Pulmonary artery endothelial cell (primary cell): Measurements from ENCODE around the gene CCNY. TPM values are rescaled to one million over a fixed set of nuclear protein-coding genes. Genes with fewer than 3 reads are reported as not detected.

Experiments used
- DNase-seq: peaks from one replicate; pipeline ENCODE4 v3.0.0-alpha.2; 2011; ENCODE audit warnings: low read depth, low spot score
- total RNA-seq: library from RNA; depleted of rRNA; stranded (reverse); fragments of >200 nt; gene quantifications from 2 replicates; pipeline ENCODE4 v1.2.3, GENCODE V29; 2014

The CCNY gene
- total RNA-seq, 1 donor from 2014 or later, result 93.8 TPM

DNA sequence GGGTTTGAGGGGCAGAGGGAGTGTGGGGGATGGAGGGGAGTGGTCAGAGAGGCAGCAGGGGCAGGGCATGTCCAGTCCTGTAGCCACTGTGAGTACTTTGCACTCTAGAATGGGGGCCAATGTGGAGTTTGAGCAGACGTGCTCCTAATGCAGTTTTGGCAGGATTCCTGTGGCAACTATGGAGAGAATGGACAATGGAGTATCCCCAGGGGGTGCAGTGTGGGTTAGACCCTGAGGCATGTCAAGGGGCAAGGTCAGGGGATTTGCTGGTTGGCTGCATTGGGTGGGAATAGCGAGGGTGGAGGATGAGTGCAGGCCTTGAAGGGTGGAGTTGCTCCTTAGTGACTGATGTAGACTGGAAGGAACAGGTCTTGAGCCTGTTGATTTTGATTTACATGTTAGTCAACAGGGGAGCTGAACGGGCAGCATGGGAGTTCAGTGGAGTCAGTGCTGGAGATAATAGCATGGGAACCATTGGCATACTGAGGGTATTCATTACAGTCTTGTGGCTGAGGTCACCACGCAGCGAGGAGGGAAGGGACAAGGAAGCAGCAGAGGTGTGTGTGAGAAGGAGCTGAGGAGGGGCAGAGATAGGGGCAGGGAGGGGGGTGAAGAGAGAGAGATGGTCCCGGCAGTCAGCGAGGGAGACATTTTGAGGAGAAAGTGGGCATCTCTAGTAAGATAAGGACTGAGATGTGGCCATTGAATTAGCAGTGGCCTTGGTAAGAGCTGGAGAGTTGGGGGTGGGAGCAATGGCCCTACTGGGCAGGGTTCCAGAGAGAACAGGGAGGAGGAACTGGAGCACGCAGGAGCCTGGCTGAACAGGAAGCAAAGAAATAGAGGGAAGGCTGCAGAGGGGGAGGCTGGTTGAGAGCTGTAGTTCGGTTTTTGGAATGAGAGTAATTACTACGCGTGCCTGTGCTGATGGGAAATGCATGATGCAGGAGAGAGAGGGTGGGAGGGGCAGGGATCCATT is 112.7 kb downstream of the CCNY start:
- DNase-seq, result no peak

DNA sequence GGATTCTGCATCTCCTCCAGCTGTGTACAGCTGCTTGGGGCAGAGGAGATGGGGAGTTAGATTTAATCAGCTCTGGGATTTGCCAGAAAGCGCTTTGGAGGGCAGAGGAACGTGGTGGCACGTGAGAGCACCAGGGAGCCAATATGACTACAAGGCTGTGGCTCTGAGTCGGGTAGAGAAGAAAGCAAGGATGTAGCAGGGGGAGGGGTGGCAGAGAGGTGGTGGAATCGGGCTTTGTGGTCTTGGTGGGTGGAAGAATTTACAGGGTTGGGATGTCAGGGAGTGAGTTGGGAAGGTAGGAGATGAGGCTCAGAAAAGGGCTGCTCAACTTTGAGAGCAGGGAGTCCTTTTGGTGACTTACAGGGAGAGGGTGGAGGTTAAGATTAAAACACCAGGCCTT is 113.6 kb downstream of the CCNY start:
- DNase-seq, result no peak

DNA sequence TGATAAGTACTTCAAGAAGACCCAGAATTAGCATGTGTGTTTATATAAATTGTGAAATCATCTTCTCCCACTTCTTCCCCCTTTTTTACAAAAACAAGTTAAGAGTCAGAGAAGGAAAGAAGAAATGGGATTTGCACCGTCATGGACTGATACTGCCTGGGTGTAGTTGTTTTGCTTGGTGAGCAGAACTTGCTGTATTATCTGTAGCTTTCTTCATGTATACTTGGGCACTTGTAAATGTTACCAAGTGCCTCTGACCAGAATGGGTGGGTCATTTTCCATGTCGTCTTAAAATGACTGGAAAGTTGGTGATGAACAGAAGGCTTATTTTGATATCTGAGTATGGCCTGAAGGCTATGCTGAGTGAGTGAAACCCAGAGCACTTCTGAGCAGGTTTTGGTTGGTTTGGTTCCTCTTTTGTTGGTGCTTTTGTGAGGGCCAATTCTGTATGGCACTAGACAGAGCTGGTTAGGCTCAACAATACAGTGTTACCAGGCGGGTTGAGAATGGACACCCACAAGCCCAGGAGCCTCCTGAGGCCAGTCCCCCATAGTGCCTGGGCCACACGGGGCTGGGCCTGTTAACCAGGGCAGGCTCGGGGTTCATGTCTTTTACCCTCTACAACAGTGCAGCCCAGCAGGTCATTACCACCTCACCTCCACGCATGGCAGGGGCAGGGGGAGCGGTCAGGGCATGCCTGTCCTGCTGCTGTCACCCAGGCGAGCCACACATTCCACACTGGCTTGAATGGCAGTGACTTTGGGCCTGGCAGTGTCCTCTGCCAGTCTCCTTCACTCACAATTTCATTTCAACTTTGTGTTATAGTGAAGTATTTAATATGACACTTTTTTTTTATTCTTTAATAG is 115.1 kb downstream of the CCNY start:
- DNase-seq, result no peak

DNA sequence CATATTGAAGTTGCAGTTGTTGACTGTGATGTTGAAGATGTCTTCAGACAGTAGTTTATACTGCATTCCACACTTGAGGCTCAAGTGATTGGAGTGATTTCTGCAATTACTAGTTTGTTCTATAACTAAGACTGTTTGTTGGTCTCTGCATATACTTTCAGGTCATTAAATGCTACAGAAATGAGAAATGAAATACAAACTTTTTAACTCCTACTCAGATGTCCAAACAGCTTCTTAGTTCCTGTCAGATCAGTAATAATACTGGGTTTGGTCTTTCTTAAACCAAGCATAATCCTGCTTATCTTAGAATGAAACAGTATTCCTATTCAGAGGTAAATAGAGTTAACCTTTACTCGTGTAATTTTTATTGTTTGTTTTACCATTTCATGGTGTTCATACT is 115.9 kb downstream of the CCNY start:
- DNase-seq, result no peak

DNA sequence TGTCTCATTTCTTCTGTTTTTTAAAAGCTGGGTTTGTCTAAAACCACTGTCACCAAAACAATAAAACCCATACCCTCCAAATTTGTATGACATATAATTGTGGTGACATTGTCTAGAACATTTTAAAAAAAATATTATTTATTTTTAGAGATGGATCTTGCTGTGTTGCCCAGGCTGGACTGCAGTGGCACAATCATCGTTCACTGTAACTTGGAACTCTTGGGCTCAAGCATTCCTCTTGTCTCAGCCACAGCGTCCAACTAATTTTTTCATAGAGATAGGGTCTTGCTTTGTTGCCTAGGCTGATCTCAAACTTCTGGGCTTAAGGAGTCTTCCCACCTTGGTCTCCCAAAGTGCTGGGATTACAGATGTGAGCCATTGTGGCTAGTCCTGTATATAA is 116.5 kb downstream of the CCNY start:
- no peak for DNase-seq

DNA sequence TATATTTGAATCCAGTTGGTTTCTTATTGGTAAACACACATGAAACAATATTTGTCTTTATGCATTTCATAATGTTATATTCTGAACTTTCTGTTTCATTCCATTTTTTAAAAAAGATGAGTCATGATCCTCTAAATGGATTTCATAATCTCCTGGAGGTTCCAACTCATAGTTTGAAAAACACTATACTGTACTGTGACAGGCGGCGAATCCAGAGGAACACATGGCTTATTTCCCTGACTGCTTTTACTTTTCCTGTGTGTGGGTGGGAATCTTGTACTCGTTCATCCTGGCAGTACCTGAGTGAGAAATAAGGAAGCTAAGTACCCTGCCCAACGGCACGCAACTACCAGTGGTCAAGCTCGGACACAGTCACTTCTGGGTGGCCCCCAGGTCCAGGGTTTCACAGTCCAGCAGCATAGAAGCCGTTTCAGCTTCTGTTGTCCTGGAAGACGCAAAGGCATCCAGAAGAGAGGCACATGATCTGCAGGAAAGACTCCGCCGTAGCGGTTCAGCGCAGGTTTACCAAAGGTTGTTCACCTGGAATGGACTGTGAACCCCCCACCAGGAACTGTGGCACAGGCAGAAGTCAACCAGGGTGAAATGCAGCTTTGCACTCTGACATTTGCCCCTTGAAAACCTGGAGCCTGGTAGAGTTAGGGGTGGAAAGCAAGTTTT is 117.7 kb downstream of the CCNY start:
- DNase-seq, result no peak

DNA sequence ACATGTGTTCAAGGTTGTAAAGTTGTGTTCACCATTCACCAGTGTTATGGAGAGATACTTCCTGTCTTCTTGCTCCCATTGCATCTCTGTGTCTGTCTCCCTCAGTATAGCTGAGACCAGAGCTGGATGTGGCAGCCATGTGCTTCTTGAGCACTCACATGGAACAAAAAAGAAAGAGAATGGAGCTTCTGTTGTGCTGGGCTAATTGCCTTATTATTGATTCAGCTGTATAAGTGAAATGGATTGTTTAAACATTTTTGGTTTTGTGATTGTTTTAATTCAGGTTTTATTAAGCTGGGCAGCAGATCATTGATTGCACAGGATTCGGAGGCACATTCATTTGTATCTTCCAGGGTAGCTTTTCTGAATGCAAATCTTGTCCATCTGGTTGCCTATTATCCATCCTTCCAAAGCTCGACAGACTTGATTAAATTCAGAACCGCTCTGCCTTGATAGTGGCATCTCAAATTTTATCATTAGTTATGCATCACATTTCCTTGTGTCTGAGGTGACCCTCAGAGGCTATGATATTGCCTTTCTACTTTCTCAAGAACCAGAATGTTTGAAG is 119.9 kb downstream of the CCNY start:
- no peak for DNase-seq

DNA sequence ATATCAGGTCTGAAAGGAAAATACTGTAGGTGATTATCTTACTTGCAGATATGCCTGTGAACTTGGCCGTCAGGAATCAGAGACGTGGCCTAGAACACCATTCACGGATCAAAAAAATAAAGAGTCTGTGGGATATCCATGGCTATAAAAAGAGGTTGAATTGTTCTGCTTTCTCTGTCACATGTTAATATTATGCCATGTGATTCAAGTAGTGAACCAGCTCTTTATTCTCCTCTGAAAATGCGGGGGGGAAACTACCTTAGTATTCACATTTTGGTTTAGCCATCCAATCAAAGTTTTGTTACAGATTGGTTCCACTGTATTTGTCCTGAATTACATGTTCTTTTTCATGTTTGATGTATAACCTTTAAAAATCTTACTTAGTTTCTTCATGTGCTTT is 120.5 kb downstream of the CCNY start:
- no peak for DNase-seq

DNA sequence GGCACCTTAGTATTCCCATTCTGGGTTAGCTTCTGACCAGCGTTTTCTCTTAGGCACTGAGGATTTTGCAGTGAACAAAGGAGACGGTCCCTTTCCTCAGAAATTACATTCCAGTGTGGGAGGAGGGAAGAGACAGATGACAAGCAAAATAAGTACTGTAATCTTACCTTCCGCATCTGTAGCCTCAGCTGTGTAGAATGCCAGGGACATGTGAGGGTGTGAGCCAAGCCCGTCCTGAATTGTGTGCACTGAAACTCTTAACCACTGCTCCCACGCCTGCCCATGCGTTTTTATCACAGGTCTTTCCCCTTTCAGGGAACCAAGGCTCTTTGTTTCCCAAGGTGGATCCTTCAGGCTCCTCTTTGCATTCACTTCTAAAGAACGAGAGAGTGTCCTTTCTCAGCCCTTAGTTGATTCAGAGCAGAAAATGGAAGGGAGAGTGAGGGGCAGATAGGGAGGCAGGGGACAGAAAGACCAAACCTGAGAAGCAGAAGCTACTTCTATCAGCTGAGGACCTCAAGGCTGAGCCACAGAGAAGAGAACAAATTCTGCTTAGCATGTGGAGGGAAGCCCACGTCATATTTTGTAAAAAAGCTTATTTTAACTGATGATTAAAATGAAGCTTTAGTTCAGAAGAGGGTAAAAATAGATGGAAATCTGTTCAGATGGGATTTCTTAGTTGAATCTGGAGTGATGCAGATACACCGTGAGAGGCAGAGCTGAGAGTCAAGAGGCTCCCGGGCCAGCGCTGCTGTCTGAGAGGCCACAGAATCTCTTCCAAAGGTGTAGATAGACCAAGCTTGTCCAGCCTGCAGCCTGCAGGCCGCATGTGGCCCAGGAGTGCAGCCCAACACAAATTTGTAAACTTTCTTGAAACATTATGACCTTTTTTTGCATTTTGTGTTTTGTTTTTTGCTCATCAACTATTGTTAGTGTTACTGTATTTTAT is 122.5 kb downstream of the CCNY start:
- DNase-seq, result no peak

DNA sequence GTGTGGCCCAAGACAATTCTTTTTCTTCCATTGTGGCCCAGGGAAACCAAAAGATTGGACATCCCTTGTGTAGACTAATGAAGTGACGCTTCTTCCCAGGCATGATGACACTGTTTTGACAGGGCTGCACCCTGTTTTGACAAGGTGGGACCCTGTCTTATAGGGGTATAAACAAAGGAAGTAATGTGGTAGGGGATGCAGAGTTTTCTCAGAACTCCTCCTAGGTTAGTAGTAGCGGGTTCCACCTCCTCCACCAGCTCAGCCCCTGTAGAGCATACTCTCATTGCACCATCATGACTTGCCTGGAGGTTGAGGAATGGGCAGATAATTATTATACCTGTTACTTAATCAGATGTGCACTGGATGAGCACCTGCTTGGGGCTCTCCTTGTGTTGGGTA is 123.1 kb downstream of the CCNY start:
- DNase-seq, result no peak

DNA sequence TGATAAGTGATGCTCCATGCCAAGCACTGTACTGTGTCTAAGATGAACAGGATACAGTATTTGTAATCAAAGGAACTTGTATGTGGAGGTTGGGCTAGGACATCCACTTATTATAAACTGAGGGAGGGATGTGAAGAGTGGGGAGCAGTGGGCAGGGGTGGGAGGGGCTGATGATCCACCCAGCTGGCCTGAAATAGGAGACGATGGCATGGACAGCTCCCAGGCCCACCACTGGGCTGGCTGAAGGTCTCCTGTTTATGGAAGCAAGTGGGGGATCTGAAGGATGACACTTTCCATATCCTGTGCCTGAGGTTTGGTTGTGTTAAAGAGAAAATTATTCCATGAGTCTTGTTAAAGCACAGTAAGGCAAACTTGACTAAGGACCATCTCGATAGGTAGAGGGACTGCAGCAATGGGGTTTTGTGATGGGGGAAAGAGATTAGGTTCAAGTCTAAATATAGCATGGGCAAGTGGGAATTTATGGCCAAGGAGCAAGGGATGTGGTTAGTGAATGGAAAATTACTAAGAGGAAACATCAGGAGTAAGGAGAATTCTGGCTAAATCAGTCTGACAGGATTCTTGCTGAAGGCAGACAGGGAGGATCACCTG is 124.6 kb downstream of the CCNY start:
- DNase-seq, result no peak

DNA sequence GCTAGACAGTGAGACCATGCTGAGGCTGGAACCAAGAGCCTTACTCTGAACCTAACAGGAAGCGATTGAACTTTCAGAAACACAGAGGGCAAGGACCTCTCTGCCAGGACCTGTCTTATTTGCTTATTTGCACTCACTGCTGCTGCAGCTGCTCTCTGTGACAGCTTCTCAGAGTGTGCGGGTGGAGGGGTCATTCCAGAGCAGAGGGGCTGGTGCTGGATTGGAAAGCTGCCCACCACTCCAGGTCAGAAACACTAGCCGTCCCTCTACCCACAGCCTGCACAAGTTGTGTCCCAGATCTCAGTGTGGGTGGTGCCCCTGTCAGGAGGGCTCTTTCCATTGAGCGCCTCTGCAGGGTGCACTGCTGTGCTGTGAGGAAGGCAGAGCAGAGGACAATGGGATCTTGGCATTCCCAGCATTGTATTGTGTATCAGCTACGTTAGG is 126.2 kb downstream of the CCNY start:
- DNase-seq, result no peak

DNA sequence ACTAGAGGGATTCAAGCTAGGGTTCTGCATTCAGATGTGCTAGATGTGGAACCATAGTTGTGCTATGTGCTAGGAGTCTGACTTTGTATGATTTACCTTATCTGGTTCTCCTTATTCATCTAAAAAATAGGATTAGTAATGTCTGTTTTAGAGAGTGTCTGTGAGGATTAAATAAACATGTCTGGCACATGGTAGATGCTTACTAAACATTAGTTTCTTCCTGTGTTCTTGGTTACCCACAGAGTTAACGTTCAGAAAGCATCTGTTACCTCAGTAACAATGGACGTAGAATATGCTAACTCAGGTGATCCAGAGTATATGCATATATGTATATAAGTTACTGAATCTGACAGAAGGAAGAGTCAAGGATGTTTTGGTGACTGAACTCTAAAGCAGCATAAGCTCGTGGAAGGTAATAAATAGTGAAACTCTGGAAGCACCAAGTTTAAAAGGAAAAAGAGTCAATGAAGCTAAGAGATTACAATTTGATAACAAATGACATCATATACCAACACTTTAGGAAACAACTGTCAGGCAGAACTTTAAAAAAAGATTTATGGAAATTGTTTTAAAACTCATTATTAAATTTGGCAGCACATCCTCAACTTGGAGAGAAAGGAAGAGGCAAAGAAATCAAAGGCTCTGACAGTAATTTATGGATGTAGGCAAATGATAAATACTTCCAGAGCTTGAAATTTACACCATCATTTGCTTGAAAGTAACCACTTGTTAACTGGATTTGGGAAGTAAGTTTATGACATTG is 127.0 kb downstream of the CCNY start:
- DNase-seq, result no peak

DNA sequence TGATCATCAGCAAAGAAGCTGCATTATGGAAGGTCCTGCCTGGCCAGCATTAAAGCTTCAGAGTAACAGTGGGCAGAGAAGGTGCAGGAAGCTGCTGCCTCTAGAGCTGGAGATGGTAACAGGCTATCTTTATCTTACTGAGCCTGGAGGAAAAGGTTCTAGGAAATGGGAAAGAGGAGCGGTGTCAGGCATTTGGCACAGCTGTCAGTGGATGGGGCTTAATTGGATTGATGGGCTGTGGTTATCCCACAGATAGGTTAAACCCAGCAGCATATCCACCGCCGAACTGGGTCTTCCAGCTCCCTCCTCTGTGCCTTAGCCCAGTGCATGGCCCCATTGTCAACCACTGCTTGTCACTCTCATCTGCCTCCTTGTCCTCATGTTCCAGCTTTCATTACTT is 127.6 kb downstream of the CCNY start:
- DNase-seq, result no peak

DNA sequence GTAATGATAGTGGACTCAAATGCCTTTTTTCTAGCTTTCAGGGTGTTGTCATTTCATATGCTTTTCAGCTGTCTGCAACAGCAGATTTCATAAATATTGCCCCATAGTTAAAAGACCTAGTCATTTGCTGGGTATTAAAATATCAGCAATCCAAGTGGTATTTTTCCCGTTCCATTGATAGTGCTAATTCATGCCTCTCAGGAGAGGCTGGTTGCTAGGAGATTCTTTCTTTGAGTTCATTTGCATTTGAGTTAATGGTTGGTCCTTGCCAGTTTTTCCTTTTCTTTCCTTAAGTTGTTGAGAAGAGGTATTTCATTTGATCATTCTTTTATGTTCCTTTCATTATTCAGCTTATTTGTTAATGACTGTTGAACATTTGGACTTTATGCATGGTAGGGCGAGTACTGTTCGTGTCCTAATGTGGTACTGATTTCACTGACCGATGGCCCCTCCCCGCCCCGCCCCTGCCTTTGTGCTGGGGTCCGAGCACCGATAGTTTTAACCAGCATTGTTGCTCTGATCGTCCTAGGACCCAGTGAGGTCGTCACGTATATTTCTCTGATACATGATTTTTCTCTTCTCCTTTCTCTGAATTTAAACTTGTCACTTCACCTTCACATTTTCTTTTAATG is 128.6 kb downstream of the CCNY start:
- no peak for DNase-seq

DNA sequence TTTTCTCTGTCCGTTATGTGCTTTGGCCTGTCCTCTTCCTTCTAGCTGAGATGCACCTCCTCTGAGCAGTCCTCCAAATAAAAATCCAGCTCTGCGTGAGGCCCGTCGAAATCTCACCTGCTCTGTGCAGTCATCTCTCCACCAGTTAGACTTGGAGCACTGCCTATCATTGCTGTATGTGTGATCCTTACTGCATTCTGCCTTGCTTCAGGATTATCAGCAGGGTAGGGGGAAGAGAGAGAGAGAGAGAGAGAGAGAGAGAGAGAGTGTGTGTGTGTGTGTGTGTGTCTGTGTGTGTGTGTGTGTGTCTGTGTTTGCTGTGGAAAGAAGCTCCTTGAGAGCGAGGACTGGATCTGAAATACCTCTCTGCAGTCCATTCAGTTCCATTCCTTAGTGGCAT is 129.4 kb downstream of the CCNY start:
- no peak for DNase-seq

DNA sequence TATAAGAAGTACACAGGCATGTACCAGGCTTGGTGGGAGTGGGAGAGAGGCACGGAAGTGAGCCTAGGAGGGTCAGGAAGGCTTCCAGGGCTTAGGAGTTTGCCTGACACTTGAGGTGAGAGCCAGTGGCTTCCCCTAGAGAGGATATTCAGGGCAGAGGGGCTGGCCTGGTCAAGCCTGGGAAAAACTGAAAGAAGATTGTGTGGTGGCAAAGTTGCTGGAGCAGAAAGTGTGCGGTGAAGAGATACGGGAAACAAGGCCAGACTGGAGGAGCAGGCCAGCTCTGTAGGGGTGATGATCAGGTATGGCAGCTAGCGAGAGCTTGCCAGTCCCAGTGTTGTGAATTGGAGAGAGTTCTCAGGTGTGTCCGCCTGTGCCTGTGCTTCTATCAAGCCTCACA is 129.9 kb downstream of the CCNY start:
- DNase-seq, result no peak

DNA sequence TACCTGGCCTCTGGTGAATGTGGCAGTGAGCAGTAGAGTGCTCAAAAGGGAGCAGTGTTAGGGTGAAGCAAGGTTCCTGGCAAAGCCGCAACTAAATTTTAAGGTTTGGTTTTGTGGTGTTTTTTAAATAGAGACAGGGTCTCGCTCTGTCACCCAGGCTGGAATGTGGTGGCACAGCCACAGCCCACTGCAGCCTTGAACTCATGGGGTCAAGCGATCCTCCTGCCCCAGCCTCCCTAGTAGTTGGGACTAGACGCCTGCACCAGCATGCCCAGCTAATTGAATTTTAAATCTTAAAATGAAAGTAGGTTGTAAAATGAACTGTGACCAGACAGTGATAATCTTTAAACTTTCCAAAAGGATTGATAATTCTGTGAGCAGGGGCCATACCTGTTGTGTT is 130.4 kb downstream of the CCNY start:
- DNase-seq, result no peak

DNA sequence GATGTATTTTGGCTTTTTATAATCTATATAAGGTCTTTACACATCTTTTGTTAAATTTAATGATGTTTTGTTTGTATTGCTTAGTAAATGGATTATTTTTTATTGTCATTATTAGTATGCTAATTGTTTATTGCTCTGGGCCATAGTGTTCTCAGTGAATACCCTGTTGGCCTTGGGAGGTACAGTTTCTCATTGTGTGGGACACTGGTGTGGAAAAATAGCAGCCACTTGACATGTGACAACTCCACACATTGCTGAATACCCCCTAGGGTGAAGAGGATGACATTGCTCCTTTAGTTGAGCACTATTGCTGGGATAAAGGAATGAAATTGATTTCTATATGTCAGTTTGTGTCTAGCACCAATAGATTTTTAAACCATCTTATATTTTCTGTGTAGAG is 130.9 kb downstream of the CCNY start:
- no peak for DNase-seq
